HG03139 (cell line): ENCODE measurements around the gene MYO16.
"Not testable (repeated sequence)": the region's sequence is repeated elsewhere in the genome, so short reads cannot be mapped to it uniquely, and the experiment has no call there.

Experiments
- ATAC-seq: cut with Tn5 transposase; IDR thresholded peaks from one replicate; pipeline ENCODE4 v1.9.1; 2021; ENCODE audit not compliant: unreplicated experiment

The MYO16 gene

GRCh38 chr13:109033090-109033489 is 403.7 kb downstream of the MYO16 start:
- ATAC-seq, result no peak

- no peak for ATAC-seq
Observed at GRCh38 chr13:109036078-109036780, 406.8 kb downstream of the MYO16 start.

- ATAC-seq, result no peak
Observed at GRCh38 chr13:109043636-109044035, 414.2 kb downstream of the MYO16 start.

GRCh38 chr13:109055850-109056249 is 426.4 kb downstream of the MYO16 start:
- no peak for ATAC-seq

GRCh38 chr13:109058087-109058486 is 428.7 kb downstream of the MYO16 start:
- ATAC-seq, result no peak

GRCh38 chr13:109072505-109072904 is 443.1 kb downstream of the MYO16 start:
- ATAC-seq, result no peak

- ATAC-seq, result no peak
Observed at GRCh38 chr13:109074436-109074835, 445.0 kb downstream of the MYO16 start.

GRCh38 chr13:109074853-109075252 is 445.4 kb downstream of the MYO16 start:
- no peak for ATAC-seq

- ATAC-seq, result no peak
Observed at GRCh38 chr13:109087916-109088623, 458.7 kb downstream of the MYO16 start.

GRCh38 chr13:109088624-109088917 is 459.2 kb downstream of the MYO16 start:
- no peak for ATAC-seq

GRCh38 chr13:109090796-109091195 is 461.4 kb downstream of the MYO16 start:
- ATAC-seq, result no peak

GRCh38 chr13:109091249-109091648 is 461.8 kb downstream of the MYO16 start:
- no peak for ATAC-seq

GRCh38 chr13:109092186-109092585 is 462.8 kb downstream of the MYO16 start:
- ATAC-seq, result not testable (repeated sequence)

GRCh38 chr13:109093998-109094397 is 464.6 kb downstream of the MYO16 start:
- ATAC-seq, result no peak

GRCh38 chr13:109095126-109095525 is 465.7 kb downstream of the MYO16 start:
- ATAC-seq, result no peak

GRCh38 chr13:109096101-109096500 is 466.7 kb downstream of the MYO16 start:
- ATAC-seq, result no peak

- ATAC-seq, result no peak
Observed at GRCh38 chr13:109100705-109101304, 471.4 kb downstream of the MYO16 start.

GRCh38 chr13:109101550-109102144 is 472.2 kb downstream of the MYO16 start:
- ATAC-seq, result no peak

- ATAC-seq, result no peak
Observed at GRCh38 chr13:109105899-109106298, 476.5 kb downstream of the MYO16 start.

- ATAC-seq, result no peak
Observed at GRCh38 chr13:109110159-109110558, 480.7 kb downstream of the MYO16 start.

GRCh38 chr13:109111141-109111540 is 481.7 kb downstream of the MYO16 start:
- no peak for ATAC-seq

- ATAC-seq, result peak; percentile 60
Observed at GRCh38 chr13:109113427-109113826, 484.0 kb downstream of the MYO16 start.
